A549 (cell line): ENCODE results near the gene AIMP1. TPM values are rescaled to one million over a fixed set of nuclear protein-coding genes. Genes with fewer than 3 reads are reported as not detected.

Experiments
- ATAC-seq, 2 experiments: fragments of 200-7000 bp in 1 of 2; fragments of >200 bp in 1 of 2; cut with Nextera tagmentation in 1 of 2; cut with Tn5 transposase in 1 of 2; 3 replicates each; pipeline versions ENCODE4 v1.8.0 to v1.9.1; 2018 to 2020; ENCODE audit warnings: mild to moderate bottlenecking in 1 of 2, moderate library complexity in 1 of 2
- CTCF ChIA-PET: fragments of 300-600 bp; sonication (Branson Sonifier 250); formaldehyde crosslinking; extraction: SDS; loops from one replicate; lab custom pipeline; 2021; ENCODE audit warnings: antibody characterized with exemption, inconsistent platforms; lab: Yijun Ruan, JAX
- POLR2A ChIA-PET: fragments of 350-600 bp; formaldehyde crosslinking; extraction: SDS; loops from one replicate; lab custom pipeline; 2021; ENCODE audit warnings: antibody characterized with exemption, inconsistent platforms; lab: Yijun Ruan, JAX
- DNase-seq, 2 experiments: peaks; one replicate each; pipeline versions ENCODE4 v3.0.0 to v3.0.0-alpha.2; 2011 to 2016; ENCODE audit warnings: low read depth in 1 of 2, low spot score in 1 of 2
- FAIRE-seq: peaks from 2 replicates; lab custom pipeline; 2011; peaks lifted over from hg19 to GRCh38; lab: Jason Lieb, UNC
- H3K27ac ChIP-seq, 2 experiments: fragments of >200 bp; sonication (Bioruptor Twin); formaldehyde crosslinking; 3 replicates each; pipeline ENCODE4 v1.5.1; 2016 to 2017
- H3K4me1 ChIP-seq: fragments of >200 bp; sonication (Bioruptor Twin); formaldehyde crosslinking; 3 replicates; pipeline ENCODE4 v1.6.1; 2016
- H3K4me2 ChIP-seq: fragments of >200 bp; sonication (Bioruptor Twin); formaldehyde crosslinking; 3 replicates; pipeline ENCODE4 v1.6.1; 2016
- H3K4me3 ChIP-seq: fragments of >200 bp; sonication (Bioruptor Twin); formaldehyde crosslinking; 3 replicates; pipeline ENCODE4 v1.5.1; 2016
- H3K9me3 ChIP-seq: fragments of >200 bp; sonication (Bioruptor Twin); formaldehyde crosslinking; 3 replicates; pipeline ENCODE4 v1.6.1; 2016
- CBX8 ChIP-seq: fragments of 200-600 bp; sonication (generic); IDR thresholded peaks from 2 replicates; pipeline ENCODE4 v1.6.1; 2016
- CHD4 ChIP-seq: fragments of 200-600 bp; sonication (generic); IDR thresholded peaks from 2 replicates; pipeline ENCODE4 v1.6.1; 2016; ENCODE audit warnings: antibody characterized with exemption, mild to moderate bottlenecking, borderline replicate concordance
- E2F6 ChIP-seq: IDR thresholded peaks from 2 replicates; pipeline ENCODE4 v1.6.1; 2012; ENCODE audit warnings: low read depth, borderline replicate concordance
- EHMT2 ChIP-seq: fragments of 200-600 bp; sonication (generic); IDR thresholded peaks from 2 replicates; pipeline ENCODE4 v1.6.1; 2016; ENCODE audit warnings: antibody characterized with exemption, low read depth, mild to moderate bottlenecking, moderate library complexity
- ESRRA ChIP-seq: fragments of 150-350 bp; IDR thresholded peaks from 2 replicates; pipeline ENCODE4 v1.6.1; 2014; ENCODE audit warnings: mild to moderate bottlenecking, low read length, borderline replicate concordance
- FOSB ChIP-seq: fragments of 250-450 bp; sonication (Bioruptor Pico); IDR thresholded peaks from 2 replicates; pipeline ENCODE4 v1.5.0; 2020; ENCODE audit warnings: mild to moderate bottlenecking, moderate library complexity
- GATA3 ChIP-seq: IDR thresholded peaks from 2 replicates; pipeline ENCODE4 v1.6.1; 2012; ENCODE audit warnings: borderline replicate concordance
- HMGXB4 ChIP-seq: fragments of 250-450 bp; sonication (Bioruptor Pico); IDR thresholded peaks from 2 replicates; pipeline ENCODE4 v1.5.0; 2021; ENCODE audit warnings: mild to moderate bottlenecking, moderate library complexity, borderline replicate concordance
- HOXB13 ChIP-seq: fragments of 250-450 bp; sonication (Bioruptor Pico); IDR thresholded peaks from 2 replicates; pipeline ENCODE4 v1.5.0; 2020; ENCODE audit warnings: low read depth, mild to moderate bottlenecking, moderate library complexity
- JUN ChIP-seq, 2 experiments: fragments of >200 bp; sonication (Bioruptor Twin); formaldehyde crosslinking; IDR thresholded peaks; 2 replicates in 1 of 2; 3 replicates in 1 of 2; pipeline ENCODE4 v1.6.1; 2016 to 2017
- JUNB ChIP-seq: fragments of >200 bp; sonication (Bioruptor Twin); formaldehyde crosslinking; IDR thresholded peaks from 2 replicates; pipeline ENCODE4 v1.6.1; 2016
- MAZ ChIP-seq: fragments of 150-350 bp; IDR thresholded peaks from 2 replicates; pipeline ENCODE4 v1.6.1; 2014; ENCODE audit warnings: antibody characterized with exemption, low read depth, low read length, borderline replicate concordance
- MYC ChIP-seq: IDR thresholded peaks from 2 replicates; pipeline ENCODE4 v1.6.1; 2012; ENCODE audit warnings: mild to moderate bottlenecking, inconsistent platforms, low read length, improper control_type of control experiment, borderline replicate concordance
- NR3C1 ChIP-seq: fragments of >200 bp; sonication (Bioruptor Twin); formaldehyde crosslinking; IDR thresholded peaks from 3 replicates; pipeline ENCODE4 v1.6.1; 2017
- RAD21 ChIP-seq, 2 experiments: fragments of >200 bp in 1 of 2; sonication (Bioruptor Twin) in 1 of 2; formaldehyde crosslinking in 1 of 2; IDR thresholded peaks in 1 of 2; conservative IDR thresholded peaks in 1 of 2; 2 replicates in 1 of 2; 3 replicates in 1 of 2; pipeline ENCODE4 v1.6.1; 2012 to 2018; ENCODE audit warnings: inconsistent platforms in 1 of 2
- RFX5 ChIP-seq: fragments of 450-650 bp; IDR thresholded peaks from 2 replicates; pipeline ENCODE4 v1.7.1; 2014; ENCODE audit warnings: antibody characterized with exemption, mild to moderate bottlenecking, moderate library complexity
- SREBF2 ChIP-seq: fragments of 450-650 bp; IDR thresholded peaks from 2 replicates; pipeline ENCODE4 v1.6.1; 2014; ENCODE audit warnings: mild to moderate bottlenecking, moderate library complexity
- TFCP2L1 ChIP-seq: fragments of 250-450 bp; sonication (Bioruptor Pico); IDR thresholded peaks from 2 replicates; pipeline ENCODE4 v1.5.0; 2021; ENCODE audit warnings: mild to moderate bottlenecking
- TP53 ChIP-seq: fragments of 250-450 bp; sonication (Bioruptor Pico); IDR thresholded peaks from 2 replicates; pipeline ENCODE4 v1.5.0; 2021; ENCODE audit warnings: mild to moderate bottlenecking, moderate library complexity
- ZC3H11A ChIP-seq: fragments of 450-650 bp; IDR thresholded peaks from 2 replicates; pipeline ENCODE4 v1.6.1; 2014; ENCODE audit warnings: antibody characterized with exemption, mild to moderate bottlenecking
- ZFP36 ChIP-seq: fragments of 450-650 bp; IDR thresholded peaks from 2 replicates; pipeline ENCODE4 v1.6.1; 2014; ENCODE audit warnings: borderline replicate concordance; ENCODE audit not compliant: partially characterized antibody
- WGBS: methylation state at CpG from one replicate; pipeline ENCODE4 v1.1.6; 2017; ENCODE audit errors: missing lambda C conversion rate; 5-methylcytosine and 5-hydroxymethylcytosine counted together
- polyA plus RNA-seq, 4 experiments: library from polyadenylated mRNA; depleted of rRNA in 3 of 4; stranded (reverse); fragments of >200 nt; fragmentation: RNase III in 1 of 4; extraction: RNeasy Plus Mini Kit Qiagen cat#74134 plus additional on column Dnase treatment in 1 of 4; gene quantifications; 2 replicates in 3 of 4; 3 replicates in 1 of 4; pipeline ENCODE4 v1.2.3, GENCODE V29; 2011 to 2017
- TF ChIP-seq, protein P1 (sequence below): fragments of >200 bp; sonication (Bioruptor Twin); formaldehyde crosslinking; IDR thresholded peaks from 2 replicates; pipeline ENCODE4 v1.6.1; 2016
- TF ChIP-seq, protein P2 (sequence below): fragments of 450-650 bp; IDR thresholded peaks from 2 replicates; pipeline ENCODE4 v1.6.1; 2014; ENCODE audit warnings: antibody characterized with exemption
- TF ChIP-seq, protein P3 (sequence below): fragments of 250-450 bp; sonication (Bioruptor Pico); IDR thresholded peaks from 2 replicates; pipeline ENCODE4 v1.5.0; 2020; ENCODE audit warnings: low read depth, mild to moderate bottlenecking, moderate library complexity

The AIMP1 gene
- polyA plus RNA-seq, 2 of the 4 experiments (the other 2 are of a cell fraction) = 35.6 to 70.7 TPM

- TF ChIP-seq RFX5 = no peak
- TF ChIP-seq JUNB = no peak
- TF ChIP-seq, protein P1, sequence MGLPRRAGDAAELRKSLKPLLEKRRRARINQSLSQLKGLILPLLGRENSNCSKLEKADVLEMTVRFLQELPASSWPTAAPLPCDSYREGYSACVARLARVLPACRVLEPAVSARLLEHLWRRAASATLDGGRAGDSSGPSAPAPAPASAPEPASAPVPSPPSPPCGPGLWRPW = no peak
- TF ChIP-seq, protein P2, sequence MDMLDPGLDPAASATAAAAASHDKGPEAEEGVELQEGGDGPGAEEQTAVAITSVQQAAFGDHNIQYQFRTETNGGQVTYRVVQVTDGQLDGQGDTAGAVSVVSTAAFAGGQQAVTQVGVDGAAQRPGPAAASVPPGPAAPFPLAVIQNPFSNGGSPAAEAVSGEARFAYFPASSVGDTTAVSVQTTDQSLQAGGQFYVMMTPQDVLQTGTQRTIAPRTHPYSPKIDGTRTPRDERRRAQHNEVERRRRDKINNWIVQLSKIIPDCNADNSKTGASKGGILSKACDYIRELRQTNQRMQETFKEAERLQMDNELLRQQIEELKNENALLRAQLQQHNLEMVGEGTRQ = no peak
- TF ChIP-seq ZFP36 = no peak
- no peak for TF ChIP-seq HMGXB4 (CRISPR knock-in tag)
- TF ChIP-seq ZC3H11A = no peak
- TF ChIP-seq SREBF2 = no peak
- TF ChIP-seq CHD4 = no peak
- TF ChIP-seq MYC = no peak
- TF ChIP-seq EHMT2 = no peak
Observed at GRCh38 chr4:106351016-106351415, 34.7 kb downstream of the AIMP1 start (continued).

- ATAC-seq (no peak), DNase-seq (no peak), FAIRE-seq (no peak)
- H3K9me3 ChIP-seq = no peaks in the 10 kb centered on the region
- no peak overlapping the region for H3K27ac ChIP-seq
- H3K4me3 ChIP-seq = no peak overlapping the region
- no peak overlapping the region for H3K4me2 ChIP-seq
- ChIA-PET POLR2A (no interaction called here), CTCF (no interaction called here)
- no peaks in the 10 kb centered on the region for H3K4me1 ChIP-seq
- WGBS = 92% methylated on average over 1 of the region's 1 CpG
- TF ChIP-seq FOSB (CRISPR knock-in tag) (no peak), RFX5 (no peak), TP53 (no peak), JUN (IDR thresholded peaks at IDR 0.05) (no peak), CBX8 (no peak), MAZ (no peak), TFCP2L1 (CRISPR knock-in tag) (no peak), RAD21 (conservative IDR thresholded peaks at IDR 0.05 in 1 of 2, IDR thresholded peaks at IDR 0.05 in 1 of 2) (no peak), CHD4 (no peak), HMGXB4 (CRISPR knock-in tag) (no peak), ESRRA (no peak), HOXB13 (CRISPR knock-in tag) (no peak), NR3C1 (no peak), E2F6 (no peak), GATA3 (no peak)
- TF ChIP-seq, protein P3, sequence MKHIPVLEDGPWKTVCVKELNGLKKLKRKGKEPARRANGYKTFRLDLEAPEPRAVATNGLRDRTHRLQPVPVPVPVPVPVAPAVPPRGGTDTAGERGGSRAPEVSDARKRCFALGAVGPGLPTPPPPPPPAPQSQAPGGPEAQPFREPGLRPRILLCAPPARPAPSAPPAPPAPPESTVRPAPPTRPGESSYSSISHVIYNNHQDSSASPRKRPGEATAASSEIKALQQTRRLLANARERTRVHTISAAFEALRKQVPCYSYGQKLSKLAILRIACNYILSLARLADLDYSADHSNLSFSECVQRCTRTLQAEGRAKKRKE (CRISPR knock-in tag) = no peak
Observed at GRCh38 chr4:106353786-106354185, 37.4 kb downstream of the AIMP1 start.
